ENCODE measurements around the gene SLC2A1. TPM values are rescaled to one million over a fixed set of nuclear protein-coding genes. Genes with fewer than 3 reads are reported as not detected.

The SLC2A1 gene
- 100 to 1,000 TPM in 1 of 2 donors, 10 to 100 TPM in 1; 20.1 to 143 TPM for total RNA-seq
- polyA plus RNA-seq: 10 to 100 TPM in 1 of 2 donors, 1 to 10 TPM in 1; 9.5 to 37.1 TPM
- long read RNA-seq, donor 1, transcript SLC2A1-203 (10 exons, 3,670 nt): major isoform, 6 of 8 reads
- long read RNA-seq, donor 1, partial matches to known transcripts: 0 of 8 reads
- long read RNA-seq, donor 1, other reads (novel, unspliced or antisense): 0 of 8 reads
- long read RNA-seq, donor 2: 0 reads
- long read RNA-seq, donor 3, partial matches to known transcripts: 0 of 4 reads
- long read RNA-seq, donor 3, other reads (novel, unspliced or antisense): 0 of 4 reads
- long read RNA-seq, donor 4, partial matches to known transcripts: 0 of 2 reads
- long read RNA-seq, donor 4, other reads (novel, unspliced or antisense): 0 of 2 reads
- long read RNA-seq, donor 5, transcript SLC2A1-203 (10 exons, 3,670 nt): major isoform, 6 of 6 reads
- long read RNA-seq, donor 5, partial matches to known transcripts: 0 of 6 reads
- long read RNA-seq, donor 5, other reads (novel, unspliced or antisense): 0 of 6 reads

DNA sequence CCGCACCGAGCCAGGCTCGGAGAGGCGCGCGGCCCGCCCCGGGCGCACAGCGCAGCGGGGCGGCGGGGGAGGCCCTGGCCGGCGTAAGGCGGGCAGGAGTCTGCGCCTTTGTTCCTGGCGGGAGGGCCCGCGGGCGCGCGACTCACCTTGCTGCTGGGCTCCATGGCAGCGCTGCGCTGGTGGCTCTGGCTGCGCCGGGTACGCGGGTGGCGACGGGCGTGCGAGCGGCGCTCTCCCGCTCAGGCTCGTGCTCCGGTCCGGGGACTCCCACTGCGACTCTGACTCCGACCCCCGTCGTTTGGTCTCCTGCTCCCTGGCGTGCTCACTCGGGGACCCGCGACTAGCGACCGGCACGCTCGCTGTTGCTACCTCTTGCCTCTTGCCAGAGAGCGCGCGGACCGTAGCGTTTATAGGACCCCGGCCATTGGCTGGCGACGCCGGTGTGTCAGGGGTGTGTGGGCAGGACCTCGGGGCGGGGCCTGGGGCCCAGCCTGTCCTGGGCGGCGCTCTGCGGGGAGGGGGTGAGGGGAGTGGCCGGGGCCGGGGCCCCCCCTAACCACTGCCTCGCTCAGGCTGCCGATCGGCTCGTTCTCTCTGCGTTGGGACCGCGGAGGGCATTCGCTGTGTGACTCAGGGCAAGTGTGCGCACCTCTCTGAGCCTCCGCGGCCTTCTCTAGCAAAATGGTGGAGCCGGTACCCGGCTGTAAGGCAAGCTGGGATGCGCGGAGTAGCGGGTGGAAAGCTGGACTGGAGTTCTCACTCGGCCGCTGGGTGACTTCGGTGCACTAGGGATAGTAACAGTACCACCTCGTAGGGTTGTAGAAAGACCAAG lies at the start of gene SLC2A1:
Gene SLC2A1 (minus strand): TSS at position 381 of the 832 bp plus-strand sequence. CDS start 217 bp downstream, at position 164.
- H3K27ac ChIP-seq (ENCODE audit: low read depth in 1 of 2, low read length in 1 of 2): peak within 1 kb of the TSS; percentile 87 to 99

DNA sequence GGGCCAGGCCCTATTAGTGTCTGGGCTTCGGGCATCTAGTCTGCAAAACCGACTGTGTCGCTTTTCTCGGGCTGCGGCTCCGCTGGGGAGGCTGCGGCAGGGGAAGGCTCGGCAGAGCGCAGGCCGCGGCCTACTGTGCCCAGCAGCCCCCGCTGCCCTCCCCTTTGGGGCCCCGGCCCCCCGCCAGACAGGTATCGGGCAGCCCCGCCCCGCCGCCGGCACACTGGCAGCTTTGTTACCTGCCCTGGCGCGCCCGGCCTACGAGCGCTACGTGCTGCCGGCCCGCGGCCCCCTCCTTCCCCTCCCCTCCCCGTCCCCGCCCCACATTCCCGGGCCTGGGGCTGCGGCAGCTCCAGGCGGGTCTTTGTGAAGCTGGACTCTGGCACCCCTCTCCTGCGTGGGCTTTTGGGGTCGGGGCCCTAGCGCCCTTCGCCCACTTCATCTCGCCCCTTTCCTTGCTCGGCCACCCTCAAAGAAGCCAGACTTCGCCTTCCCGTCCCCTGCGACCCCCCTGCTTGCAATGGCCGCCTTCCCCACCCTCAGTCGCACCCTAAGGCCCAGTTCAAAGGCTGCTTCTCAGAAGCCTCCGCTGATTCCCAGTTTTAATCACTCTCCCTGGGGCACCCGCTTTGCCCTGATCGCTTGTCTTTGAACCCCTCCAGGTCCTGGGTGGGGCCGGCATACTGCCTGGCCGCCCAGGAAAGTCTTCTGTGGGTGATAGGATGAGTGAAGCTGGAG lies 48.9 kb upstream of the SLC2A1 start:
- peak overlapping the region in 1 of 2 donors; percentile 55 for H3K9ac ChIP-seq (ENCODE audit: insufficient read depth in 1 of 2, low read length in 2 of 2)
- H3K36me3 ChIP-seq (ENCODE audit: control insufficient read depth in 4 of 4, insufficient read depth in 4 of 4, low read length in 4 of 4): no peaks in the 10 kb centered on the region
- H3K27ac ChIP-seq (ENCODE audit: low read depth in 1 of 2, low read length in 1 of 2): no peak overlapping the region
- no peaks in the 10 kb centered on the region for H3K27me3 ChIP-seq (ENCODE audit: control insufficient read depth in 3 of 3, insufficient read depth in 3 of 3, low read length in 2 of 3)
- WGBS, 2 donors: 59 to 64% methylated on average over 44 to 49 of the region's 49 CpGs
- H3K4me3 ChIP-seq: no peak overlapping the region
- ATAC-seq (ENCODE audit: insufficient read depth, low FRiP score) (no peak), DNase-seq (peak; percentile 45 to 84 (median 83))
- no peaks in the 10 kb centered on the region for H3K9me3 ChIP-seq (ENCODE audit: control insufficient read depth in 4 of 4, insufficient read depth in 3 of 4, low read length in 3 of 4)
- TF ChIP-seq, protein P1, sequence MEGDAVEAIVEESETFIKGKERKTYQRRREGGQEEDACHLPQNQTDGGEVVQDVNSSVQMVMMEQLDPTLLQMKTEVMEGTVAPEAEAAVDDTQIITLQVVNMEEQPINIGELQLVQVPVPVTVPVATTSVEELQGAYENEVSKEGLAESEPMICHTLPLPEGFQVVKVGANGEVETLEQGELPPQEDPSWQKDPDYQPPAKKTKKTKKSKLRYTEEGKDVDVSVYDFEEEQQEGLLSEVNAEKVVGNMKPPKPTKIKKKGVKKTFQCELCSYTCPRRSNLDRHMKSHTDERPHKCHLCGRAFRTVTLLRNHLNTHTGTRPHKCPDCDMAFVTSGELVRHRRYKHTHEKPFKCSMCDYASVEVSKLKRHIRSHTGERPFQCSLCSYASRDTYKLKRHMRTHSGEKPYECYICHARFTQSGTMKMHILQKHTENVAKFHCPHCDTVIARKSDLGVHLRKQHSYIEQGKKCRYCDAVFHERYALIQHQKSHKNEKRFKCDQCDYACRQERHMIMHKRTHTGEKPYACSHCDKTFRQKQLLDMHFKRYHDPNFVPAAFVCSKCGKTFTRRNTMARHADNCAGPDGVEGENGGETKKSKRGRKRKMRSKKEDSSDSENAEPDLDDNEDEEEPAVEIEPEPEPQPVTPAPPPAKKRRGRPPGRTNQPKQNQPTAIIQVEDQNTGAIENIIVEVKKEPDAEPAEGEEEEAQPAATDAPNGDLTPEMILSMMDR (IDR thresholded peaks at IDR 0.05; ENCODE audit: control extremely low read depth, extremely low read depth): no peak
- H3K4me1 ChIP-seq (ENCODE audit: control insufficient read depth in 5 of 5, insufficient read depth in 5 of 5, low read length in 5 of 5): peaks cover 0 to 31% (median 0%) of the 10 kb centered on the region in 5 donors

More for the DNA sequence above, at the start of gene SLC2A1:
- Histone ChIP-seq H3K9ac (ENCODE audit: insufficient read depth in 1 of 2, low read length in 2 of 2) (peak within 1 kb of the TSS; percentile 74 to 85), H3K36me3 (ENCODE audit: control insufficient read depth in 4 of 4, insufficient read depth in 4 of 4, low read length in 4 of 4) (no peaks in the 10 kb centered on the region), H3K9me3 (ENCODE audit: control insufficient read depth in 4 of 4, insufficient read depth in 3 of 4, low read length in 3 of 4) (no peaks in the 10 kb centered on the region), H3K4me3 (peak within 1 kb of the TSS; percentile 79), H3K4me1 (ENCODE audit: control insufficient read depth in 5 of 5, insufficient read depth in 5 of 5, low read length in 5 of 5) (peaks cover 0 to 37% (median 2%) of the 10 kb centered on the region in 5 donors), H3K27me3 (ENCODE audit: control insufficient read depth in 3 of 3, insufficient read depth in 3 of 3, low read length in 2 of 3) (no peaks in the 10 kb centered on the region)
- WGBS, 2 donors: 0 to 1% methylated on average over 65 to 87 of the region's 87 CpGs
- ATAC-seq (ENCODE audit: insufficient read depth, low FRiP score): peak; percentile 91
- TF ChIP-seq, protein P1 (IDR thresholded peaks at IDR 0.05; ENCODE audit: control extremely low read depth, extremely low read depth): no peak
- DNase-seq: peak; percentile 93 to 95 (median 95)

DNA sequence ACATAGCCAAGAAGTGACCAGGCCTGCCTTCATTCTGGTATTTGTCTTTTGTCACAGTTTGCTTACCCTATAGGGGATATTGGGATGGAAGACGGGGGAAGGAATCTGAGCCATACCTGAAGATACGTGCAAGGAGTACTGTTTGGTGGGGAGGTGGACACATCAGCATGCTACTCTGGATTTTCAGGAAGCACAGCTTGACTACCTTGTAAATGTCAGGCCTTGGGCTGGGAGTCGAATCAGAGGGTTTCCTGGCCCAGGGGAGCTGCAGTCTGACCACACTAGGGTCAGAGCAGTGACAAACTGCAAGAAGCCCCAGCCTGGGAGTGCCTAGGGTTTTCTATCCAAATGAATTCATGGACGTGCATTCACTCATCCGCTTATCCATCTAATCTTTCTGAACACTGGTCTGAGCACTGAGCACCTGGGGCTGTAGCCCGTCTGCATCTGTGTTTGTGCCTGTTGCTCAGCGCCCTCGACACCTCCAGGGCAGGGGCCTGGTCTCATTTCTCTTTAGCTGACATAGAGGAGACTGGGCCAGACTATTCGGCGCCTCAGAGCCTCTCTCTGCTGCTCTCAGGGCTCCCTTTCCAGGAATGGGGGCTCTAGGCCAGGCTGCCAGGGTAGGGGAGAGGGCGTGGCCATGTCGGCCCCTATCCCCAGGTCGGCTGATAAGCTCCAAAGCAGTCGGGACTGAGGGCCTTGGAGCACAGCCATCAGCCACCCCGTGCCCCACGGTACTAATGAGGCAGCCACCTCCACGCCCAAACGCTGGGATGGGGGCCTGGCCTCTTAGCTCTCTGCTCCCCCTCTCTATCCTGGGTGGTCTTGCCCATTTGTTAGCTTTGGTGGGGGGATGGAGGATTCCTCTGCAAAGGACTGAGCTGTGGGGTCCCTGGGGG lies 47.0 kb upstream of the SLC2A1 start:
- Histone ChIP-seq H3K4me3 (no peak overlapping the region), H3K4me1 (ENCODE audit: control insufficient read depth in 5 of 5, insufficient read depth in 5 of 5, low read length in 5 of 5) (peaks cover 0 to 31% (median 0%) of the 10 kb centered on the region in 5 donors), H3K36me3 (ENCODE audit: control insufficient read depth in 4 of 4, insufficient read depth in 4 of 4, low read length in 4 of 4) (no peaks in the 10 kb centered on the region), H3K9ac (ENCODE audit: insufficient read depth in 1 of 2, low read length in 2 of 2) (no peak overlapping the region), H3K27me3 (ENCODE audit: control insufficient read depth in 3 of 3, insufficient read depth in 3 of 3, low read length in 2 of 3) (no peaks in the 10 kb centered on the region), H3K9me3 (ENCODE audit: control insufficient read depth in 4 of 4, insufficient read depth in 3 of 4, low read length in 3 of 4) (no peaks in the 10 kb centered on the region), H3K27ac (ENCODE audit: low read depth in 1 of 2, low read length in 1 of 2) (no peak overlapping the region)
- DNase-seq: peak; percentile 33 to 79 (median 67)
- ATAC-seq (ENCODE audit: insufficient read depth, low FRiP score): no peak
- TF ChIP-seq, protein P1 (IDR thresholded peaks at IDR 0.05; ENCODE audit: control extremely low read depth, extremely low read depth): no peak
- 72 to 77% methylated on average over 18 of the region's 18 CpGs for WGBS, 2 donors
